IPS DF 4.7 (cell line): ENCODE measurements around the gene C12orf75.
"Not testable (repeated sequence)": the region's sequence is repeated elsewhere in the genome, so short reads cannot be mapped to it uniquely, and the experiment has no call there.

Experiments used
- DNase-seq: peaks from one replicate; pipeline ENCODE4 v3.0.0-alpha.2; 2013; ENCODE audit warnings: low spot score; ENCODE audit errors: extremely low read depth

C12orf75 gene

GRCh38 chr12:105330283-105330930, at the start of gene C12orf75:
Gene C12orf75, plus strand, starts transcription at chr12:105330691. Its CDS starts 201 bp downstream, at chr12:105330892.
- no peak for DNase-seq

- no peak for DNase-seq
Measured at GRCh38 chr12:105280966-105281693, 49.4 kb upstream of the C12orf75 start.

GRCh38 chr12:105281694-105282049, 48.8 kb upstream of the C12orf75 start:
- no peak for DNase-seq

GRCh38 chr12:105285378-105285777, 45.1 kb upstream of the C12orf75 start:
- DNase-seq: no peak

GRCh38 chr12:105287408-105287807, 43.1 kb upstream of the C12orf75 start:
- DNase-seq: no peak

GRCh38 chr12:105288311-105288996, 42.0 kb upstream of the C12orf75 start:
- DNase-seq: no peak

- DNase-seq: no peak
Measured at GRCh38 chr12:105289114-105289904, 41.2 kb upstream of the C12orf75 start.

GRCh38 chr12:105291531-105291930, 39.0 kb upstream of the C12orf75 start:
- DNase-seq: no peak

GRCh38 chr12:105292705-105293104, 37.8 kb upstream of the C12orf75 start:
- no peak for DNase-seq

GRCh38 chr12:105293187-105293586, 37.3 kb upstream of the C12orf75 start:
- no peak for DNase-seq

GRCh38 chr12:105294161-105294560, 36.3 kb upstream of the C12orf75 start:
- DNase-seq: no peak

GRCh38 chr12:105294886-105295479, 35.5 kb upstream of the C12orf75 start:
- DNase-seq: no peak

GRCh38 chr12:105296116-105297089, 34.1 kb upstream of the C12orf75 start:
- no peak for DNase-seq

GRCh38 chr12:105300883-105301282, 29.6 kb upstream of the C12orf75 start:
- no peak for DNase-seq

- no peak for DNase-seq
Measured at GRCh38 chr12:105301696-105302095, 28.8 kb upstream of the C12orf75 start.

- not testable (repeated sequence) for DNase-seq
Measured at GRCh38 chr12:105302986-105303385, 27.5 kb upstream of the C12orf75 start.

- DNase-seq: not testable (repeated sequence)
Measured at GRCh38 chr12:105304626-105305025, 25.9 kb upstream of the C12orf75 start.

- not testable (repeated sequence) for DNase-seq
Measured at GRCh38 chr12:105307601-105308314, 22.7 kb upstream of the C12orf75 start.

GRCh38 chr12:105308839-105309238, 21.7 kb upstream of the C12orf75 start:
- not testable (repeated sequence) for DNase-seq
